PC-3 (cell line): ENCODE measurements around the gene NPLOC4. TPM values are rescaled to one million over a fixed set of nuclear protein-coding genes. Genes with fewer than 3 reads are reported as not detected.

ENCODE experiments used
- ATAC-seq: fragments of 200-7000 bp; cut with Tn5 transposase; 2 replicates; pipeline ENCODE4 v1.9.1; 2020; ENCODE audit warnings: mild to moderate bottlenecking, moderate library complexity
- BruUV-seq: library from RNA; stranded (reverse); fragments of 400-500 nt; replicated peaks from 2 replicates; lab custom pipeline; 2021; lab: Mats Ljungman, UMichigan
- CTCF ChIA-PET: fragments of 300-600 bp; sonication (Branson Sonifier 250); formaldehyde crosslinking; loops from one replicate; lab custom pipeline; 2022; ENCODE audit warnings: antibody characterized with exemption; lab: Charles Lee
- POLR2A ChIA-PET: fragments of 300-600 bp; sonication (Branson Sonifier 250); formaldehyde crosslinking; loops from one replicate; lab custom pipeline; 2022; ENCODE audit warnings: antibody characterized with exemption; ENCODE audit not compliant: unreplicated experiment; lab: Charles Lee
- DNase-seq: peaks from one replicate; pipeline ENCODE4 v3.0.0-alpha.2; 2015
- H2AFZ ChIP-seq: fragments of 300-600 bp; sonication (generic); 2 replicates; pipeline ENCODE4 v1.6.0; 2016; ENCODE audit warnings: antibody characterized with exemption, low read length
- H3F3A ChIP-seq: fragments of 300-600 bp; sonication (generic); one replicate; pipeline ENCODE4 v1.6.0; 2017; ENCODE audit warnings: antibody characterized with exemption, low read length, control low read depth, mild to moderate bottlenecking; ENCODE audit not compliant: unreplicated experiment
- H3K27ac ChIP-seq: fragments of 300-600 bp; sonication (generic); 2 replicates; pipeline ENCODE4 v1.5.1; 2016; ENCODE audit warnings: mild to moderate bottlenecking, low read length
- H3K27me3 ChIP-seq: fragments of 300-600 bp; sonication (generic); 2 replicates; pipeline ENCODE4 v1.6.1; 2016; ENCODE audit warnings: low read length, mixed read lengths
- H3K36me3 ChIP-seq: fragments of 300-600 bp; sonication (generic); 2 replicates; pipeline ENCODE4 v1.6.1; 2016; ENCODE audit warnings: low read depth, mixed run types, low read length, mixed read lengths
- H3K4me1 ChIP-seq: fragments of 300-600 bp; sonication (generic); 2 replicates; pipeline ENCODE4 v1.5.1; 2016; ENCODE audit warnings: low read length; ENCODE audit not compliant: insufficient read depth
- H3K4me2 ChIP-seq: fragments of 300-600 bp; sonication (generic); 2 replicates; pipeline ENCODE4 v1.6.0; 2016; ENCODE audit warnings: low read length
- H3K4me3 ChIP-seq: fragments of 300-600 bp; sonication (generic); 2 replicates; pipeline ENCODE4 v1.5.1; 2016; ENCODE audit warnings: mild to moderate bottlenecking, low read length, mixed read lengths
- H3K79me2 ChIP-seq: fragments of 300-600 bp; sonication (generic); 2 replicates; pipeline ENCODE4 v1.6.1; 2017; ENCODE audit warnings: low read length, mixed read lengths
- H3K9ac ChIP-seq: fragments of 300-600 bp; sonication (generic); 2 replicates; pipeline ENCODE4 v1.6.0; 2016; ENCODE audit warnings: mild to moderate bottlenecking, low read length
- H3K9me2 ChIP-seq: fragments of 300-600 bp; sonication (generic); replicated peaks from 2 replicates; pipeline ENCODE4 v1.6.1; 2016; ENCODE audit warnings: mixed run types, low read length, mixed read lengths
- H3K9me3 ChIP-seq: fragments of 300-600 bp; sonication (generic); 2 replicates; pipeline ENCODE4 v1.6.1; 2016; ENCODE audit warnings: low read length, mixed read lengths
- H4K20me1 ChIP-seq: fragments of 300-600 bp; sonication (generic); 2 replicates; pipeline ENCODE4 v1.6.1; 2016; ENCODE audit warnings: low read length, mixed read lengths
- EZH2 ChIP-seq: fragments of 300-600 bp; sonication (generic); IDR thresholded peaks from one replicate; pipeline ENCODE4 v1.6.1; 2017; ENCODE audit warnings: antibody characterized with exemption, mild to moderate bottlenecking, low read length; ENCODE audit not compliant: unreplicated experiment
- EZH2phosphoT487 ChIP-seq: fragments of 300-600 bp; sonication (generic); IDR thresholded peaks from 2 replicates; pipeline ENCODE4 v1.6.1; 2018; ENCODE audit warnings: mild to moderate bottlenecking, antibody characterized with exemption, low read length, borderline replicate concordance
- intact Hi-C: fragments of 100-400 bp; cut with micrococcal nuclease; formaldehyde crosslinking; loops from 2 replicates; pipeline ENCODE4 v1.9.0; 2023
- total RNA-seq: library from RNA; depleted of rRNA; stranded (reverse); fragments of >200 nt; gene quantifications from 2 replicates; pipeline ENCODE4 v1.2.3, GENCODE V29; 2014
- TF ChIP-seq, protein P1 (sequence below): fragments of 300-600 bp; sonication (generic); conservative IDR thresholded peaks from 2 replicates; pipeline ENCODE4 v1.5.1; 2017; ENCODE audit warnings: antibody characterized with exemption, low read depth, mild to moderate bottlenecking, low read length

Gene NPLOC4
- total RNA-seq, 1 experiment from 2014 or later = 109 TPM

DNA sequence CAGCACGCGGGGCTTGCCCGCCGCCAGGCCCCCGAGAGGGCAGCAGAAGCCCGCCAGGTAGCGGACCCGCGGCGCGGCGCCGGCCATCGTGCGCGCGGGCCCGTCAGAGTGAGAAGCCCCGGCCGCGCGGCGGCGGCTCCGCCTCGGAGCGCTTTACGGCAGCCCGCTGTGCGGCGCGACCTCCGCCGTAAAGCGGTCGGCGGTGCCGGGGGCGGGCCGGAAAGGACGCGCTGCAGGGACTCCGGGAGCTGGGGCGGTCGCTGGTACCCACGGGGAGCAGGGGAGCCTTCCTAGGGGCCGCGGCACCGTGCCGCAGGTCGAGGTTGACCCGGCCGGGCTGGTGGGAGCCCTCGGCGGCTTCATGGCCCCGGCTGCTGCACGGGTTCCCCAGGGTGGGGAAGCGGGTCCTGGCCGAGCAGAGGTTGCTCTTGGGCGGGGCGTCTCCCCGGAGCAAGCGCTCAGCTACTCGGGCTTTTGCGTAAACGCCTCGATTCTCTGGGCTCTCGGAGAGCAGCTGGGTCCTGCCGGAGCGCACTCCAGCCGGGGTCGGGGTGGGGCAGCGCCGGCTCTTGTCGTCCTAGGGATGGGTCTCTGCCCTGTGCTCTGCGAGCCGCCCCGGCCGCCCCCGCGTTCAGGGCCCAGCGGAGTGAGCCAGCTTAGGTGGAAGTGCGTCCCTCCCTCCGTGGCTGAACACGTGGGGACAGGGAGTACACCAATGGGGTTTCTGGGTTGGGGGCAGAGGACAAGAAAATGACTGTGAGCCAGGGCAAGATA lies 84.5 kb downstream of the NPLOC4 start, which contains the start of gene FAAP100:
Gene FAAP100 (minus strand): TSS at position 110 of the 774 bp plus-strand sequence. CDS start 23 bp downstream, at position 87.
- intact Hi-C loops = loop anchor here (1.0 kb wide), 1 partner anchor 24 kb away; no protein-coding TSS in a partner anchor
- BruUV-seq = TSS peak; percentile 49
- Histone ChIP-seq H3K27me3 (no peaks in the 10 kb centered on the region), H4K20me1 (no peaks in the 10 kb centered on the region), H3K9me3 (no peaks in the 10 kb centered on the region), H3F3A (no peaks in the 10 kb centered on the region), H3K9ac (peak within 1 kb of the TSS; percentile 83), H3K9me2 (no peaks in the 10 kb centered on the region), H2AFZ (peak within 1 kb of the TSS; percentile 80), H3K36me3 (peaks cover 7% of the 10 kb centered on the region), H3K4me2 (peak within 1 kb of the TSS; percentile 93), H3K79me2 (peaks cover 31% of the 10 kb centered on the region), H3K4me3 (peak within 1 kb of the TSS; percentile 77), H3K4me1 (peaks cover 35% of the 10 kb centered on the region), H3K27ac (peak within 1 kb of the TSS; percentile 64)
- TF ChIP-seq EZH2 = no peak
- DNase-seq (peak; percentile 89), ATAC-seq (peak; percentile 41)
- CTCF ChIA-PET = interaction anchor here (0.8 kb wide), 1 partner anchor 33 kb away, joined by 4 read pairs; no protein-coding TSS in a partner anchor
- POLR2A ChIA-PET = interaction anchor here (0.6 to 0.8 kb wide), 3 partner anchors 9 to 315 kb away, joined by 3 to 5 read pairs (median 3); partner anchors contain the start of gene MRPL12

DNA sequence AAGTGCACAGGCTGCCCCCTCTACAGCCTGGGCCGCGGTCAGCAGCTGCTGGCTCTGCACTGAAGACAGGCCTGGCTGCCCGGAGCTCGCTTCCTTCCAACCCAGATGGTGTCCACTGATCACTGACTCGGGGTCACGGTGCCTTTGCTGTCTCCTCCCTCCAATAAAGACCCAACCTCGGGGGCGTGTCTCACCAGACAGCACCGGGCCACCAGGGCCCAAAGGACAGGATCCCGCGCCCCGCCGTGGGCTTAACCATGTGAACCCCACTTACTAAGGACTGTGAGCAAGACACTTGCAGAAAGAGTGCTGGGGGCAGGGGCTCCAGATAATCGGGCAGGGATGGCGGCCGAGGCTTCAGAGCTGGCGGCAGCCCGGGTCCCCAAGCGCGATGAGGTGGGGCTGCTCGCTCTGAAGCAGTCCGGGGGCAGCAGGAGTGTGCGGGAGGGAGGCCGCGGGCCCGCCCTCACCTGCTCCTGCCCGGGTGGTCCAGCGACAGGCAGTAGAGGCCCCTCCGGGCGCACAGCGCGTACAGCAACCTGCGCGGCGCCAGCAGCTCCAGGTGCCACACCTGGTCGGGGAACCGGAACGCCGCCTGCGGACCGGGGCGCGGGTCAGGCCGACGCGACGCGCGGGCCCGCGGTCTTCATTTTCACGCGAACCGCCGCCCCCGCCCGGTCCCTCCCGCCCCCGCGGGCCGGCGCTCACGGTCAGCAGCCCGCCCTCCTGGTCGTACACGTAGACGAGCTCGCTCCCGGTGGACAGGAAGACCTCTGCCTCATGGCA lies 85.3 kb downstream of the NPLOC4 start:
- CTCF ChIA-PET = interaction anchor here (0.5 to 0.8 kb wide), 2 partner anchors 32 to 33 kb away, joined by 3 to 4 read pairs; no protein-coding TSS in a partner anchor
- peak; percentile 22 for DNase-seq
- no peak for ATAC-seq

More for the DNA sequence above, 85.3 kb downstream of the NPLOC4 start:
- H3K4me3 ChIP-seq = peak overlapping the region; percentile 77
- peaks cover 27% of the 10 kb centered on the region for H3K4me1 ChIP-seq
- H3K36me3 ChIP-seq = peaks cover under 1% of the 10 kb centered on the region; the same call in 1 of the 2 replicates
- POLR2A ChIA-PET = interaction anchor here (0.6 to 1.0 kb wide), 5 partner anchors 10 to 1714 kb away, joined by 3 to 28 read pairs (median 4); no protein-coding TSS in a partner anchor
- no peaks in the 10 kb centered on the region for H3K9me2 ChIP-seq
- peaks cover 31% of the 10 kb centered on the region for H3K79me2 ChIP-seq
- no peaks in the 10 kb centered on the region for H3F3A ChIP-seq
- H3K9me3 ChIP-seq = no peaks in the 10 kb centered on the region
- H3K27ac ChIP-seq = no peak overlapping the region
- H2AFZ ChIP-seq = peak overlapping the region; percentile 76
- no TSS peak for BruUV-seq
- no peak for TF ChIP-seq EZH2
- TF ChIP-seq, protein P1, sequence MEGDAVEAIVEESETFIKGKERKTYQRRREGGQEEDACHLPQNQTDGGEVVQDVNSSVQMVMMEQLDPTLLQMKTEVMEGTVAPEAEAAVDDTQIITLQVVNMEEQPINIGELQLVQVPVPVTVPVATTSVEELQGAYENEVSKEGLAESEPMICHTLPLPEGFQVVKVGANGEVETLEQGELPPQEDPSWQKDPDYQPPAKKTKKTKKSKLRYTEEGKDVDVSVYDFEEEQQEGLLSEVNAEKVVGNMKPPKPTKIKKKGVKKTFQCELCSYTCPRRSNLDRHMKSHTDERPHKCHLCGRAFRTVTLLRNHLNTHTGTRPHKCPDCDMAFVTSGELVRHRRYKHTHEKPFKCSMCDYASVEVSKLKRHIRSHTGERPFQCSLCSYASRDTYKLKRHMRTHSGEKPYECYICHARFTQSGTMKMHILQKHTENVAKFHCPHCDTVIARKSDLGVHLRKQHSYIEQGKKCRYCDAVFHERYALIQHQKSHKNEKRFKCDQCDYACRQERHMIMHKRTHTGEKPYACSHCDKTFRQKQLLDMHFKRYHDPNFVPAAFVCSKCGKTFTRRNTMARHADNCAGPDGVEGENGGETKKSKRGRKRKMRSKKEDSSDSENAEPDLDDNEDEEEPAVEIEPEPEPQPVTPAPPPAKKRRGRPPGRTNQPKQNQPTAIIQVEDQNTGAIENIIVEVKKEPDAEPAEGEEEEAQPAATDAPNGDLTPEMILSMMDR = no peak
- TF ChIP-seq EZH2phosphoT487 = no peak
- no peaks in the 10 kb centered on the region for H3K27me3 ChIP-seq
- peak overlapping the region; percentile 83 for H3K9ac ChIP-seq
- peak overlapping the region; percentile 93 for H3K4me2 ChIP-seq
- intact Hi-C loops = no loop called here
- H4K20me1 ChIP-seq = no peaks in the 10 kb centered on the region
